Neural cell (in vitro differentiated cells): ENCODE measurements around the gene PITX1. TPM values are rescaled to one million over a fixed set of nuclear protein-coding genes. Genes with fewer than 3 reads are reported as not detected.

Experiments used
- H2AFZ ChIP-seq: fragments of 200-600, 300-800 bp; sonication (generic), shearing (Covaris generic); 2 replicates; pipeline ENCODE4 v1.6.0; 2014; ENCODE audit warnings: low read depth, mild to moderate bottlenecking, antibody characterized with exemption, low read length, moderate library complexity
- H3F3A ChIP-seq: fragments of 200-600 bp; shearing (Covaris generic); 2 replicates; pipeline ENCODE4 v1.6.1; 2016; ENCODE audit warnings: mild to moderate bottlenecking, moderate library complexity, mixed read lengths, antibody characterized with exemption, low read length; ENCODE audit not compliant: insufficient read depth, poor library complexity, severe bottlenecking
- H3K27ac ChIP-seq: fragments of 200-600, 300-800 bp; sonication (generic), shearing (Covaris generic); 2 replicates; pipeline ENCODE4 v1.5.1; 2014; ENCODE audit warnings: mild to moderate bottlenecking, low read length, moderate library complexity
- H3K27me3 ChIP-seq: fragments of 300-800, 200-600 bp; sonication (generic), shearing (Covaris generic); 2 replicates; pipeline ENCODE4 v1.6.0; 2014; ENCODE audit warnings: mild to moderate bottlenecking, low read depth, low read length, moderate library complexity; ENCODE audit not compliant: insufficient read depth
- H3K36me3 ChIP-seq: fragments of 300-800, 200-600 bp; sonication (generic), shearing (Covaris generic); 2 replicates; pipeline ENCODE4 v1.5.1; 2014; ENCODE audit warnings: mild to moderate bottlenecking, antibody characterized with exemption, low read length, moderate library complexity; ENCODE audit not compliant: insufficient read depth
- H3K4me2 ChIP-seq: fragments of 300-800, 200-600 bp; sonication (generic), shearing (Covaris generic); 2 replicates; pipeline ENCODE4 v1.6.0; 2014; ENCODE audit warnings: mild to moderate bottlenecking, low read length
- H3K4me3 ChIP-seq: fragments of 300-800, 200-600 bp; sonication (generic), shearing (Covaris generic); 2 replicates; pipeline ENCODE4 v1.5.1; 2014; ENCODE audit warnings: mild to moderate bottlenecking, low read length, moderate library complexity
- H3K79me2 ChIP-seq: fragments of 200-600 bp; shearing (Covaris generic); replicated peaks from 2 replicates; pipeline ENCODE4 v1.6.0; 2014; ENCODE audit warnings: mild to moderate bottlenecking, low read length, moderate library complexity; ENCODE audit not compliant: insufficient read depth
- H3K9ac ChIP-seq: fragments of 300-800, 200-600 bp; sonication (generic), shearing (Covaris generic); 2 replicates; pipeline ENCODE4 v1.6.1; 2016; ENCODE audit warnings: mild to moderate bottlenecking, low read length, mixed read lengths
- H3K9me2 ChIP-seq: fragments of 200-600 bp; shearing (Covaris generic); 2 replicates; pipeline ENCODE4 v1.6.1; 2016; ENCODE audit warnings: mild to moderate bottlenecking, low read length, mixed read lengths; ENCODE audit not compliant: insufficient read depth
- H3K9me3 ChIP-seq: fragments of 200-600, 300-800 bp; sonication (generic), shearing (Covaris generic); 2 replicates; pipeline ENCODE4 v1.6.1; 2016; ENCODE audit warnings: mild to moderate bottlenecking, mixed run types, low read length, moderate library complexity, mixed read lengths
- H4K20me1 ChIP-seq: fragments of 200-600 bp; shearing (Covaris generic); 2 replicates; pipeline ENCODE4 v1.6.1; 2016; ENCODE audit warnings: mild to moderate bottlenecking, mixed run types; ENCODE audit not compliant: insufficient read depth
- CTCF ChIP-seq: fragments of 450-650 bp; IDR thresholded peaks from 2 replicates; pipeline ENCODE4 v1.5.1; 2014; ENCODE audit warnings: antibody characterized with exemption, mild to moderate bottlenecking, moderate library complexity; ENCODE audit not compliant: poor library complexity, severe bottlenecking
- EP300 ChIP-seq: fragments of 450-650 bp; conservative IDR thresholded peaks from 2 replicates; pipeline ENCODE4 v1.6.1; 2014; ENCODE audit warnings: antibody characterized with exemption, mild to moderate bottlenecking, moderate library complexity; ENCODE audit not compliant: poor library complexity, severe bottlenecking
- EZH2 ChIP-seq: fragments of 200-600, 300-800 bp; shearing (Covaris generic), sonication (generic); IDR thresholded peaks from 2 replicates; pipeline ENCODE4 v1.6.1; 2014; ENCODE audit warnings: antibody characterized with exemption, low read length, borderline replicate concordance, mild to moderate bottlenecking; ENCODE audit not compliant: insufficient read depth, poor library complexity, severe bottlenecking
- MXI1 ChIP-seq: fragments of 450-650 bp; conservative IDR thresholded peaks from 2 replicates; pipeline ENCODE4 v1.6.1; 2014; ENCODE audit warnings: antibody characterized with exemption, mild to moderate bottlenecking; ENCODE audit not compliant: poor library complexity, severe bottlenecking
- POLR2AphosphoS5 ChIP-seq: IDR thresholded peaks from 2 replicates; pipeline ENCODE4 v1.6.1; 2012
- RAD21 ChIP-seq: fragments of 450-650 bp; conservative IDR thresholded peaks from 2 replicates; pipeline ENCODE4 v1.6.1; 2014; ENCODE audit warnings: antibody characterized with exemption, mild to moderate bottlenecking, moderate library complexity
- SMC3 ChIP-seq: fragments of 450-650 bp; conservative IDR thresholded peaks from 2 replicates; pipeline ENCODE4 v1.6.1; 2014; ENCODE audit warnings: antibody characterized with exemption, mild to moderate bottlenecking, moderate library complexity; ENCODE audit not compliant: poor library complexity
- TAF1 ChIP-seq: IDR thresholded peaks from 2 replicates; pipeline ENCODE4 v1.6.1; 2012; ENCODE audit warnings: low read depth
- polyA plus RNA-seq: library from polyadenylated mRNA; depleted of rRNA; stranded (reverse); fragments of >200 nt; gene quantifications from 2 replicates; pipeline ENCODE4 v1.2.3, GENCODE V29; 2014
- TF ChIP-seq, protein P1 (sequence below): IDR thresholded peaks from 2 replicates; pipeline ENCODE4 v1.6.1; 2012; ENCODE audit warnings: borderline replicate concordance

The PITX1 gene
- polyA plus RNA-seq, 1 donor from 2014 or later = not detected

GRCh38 chr5:135012951-135013391 lies 21.1 kb downstream of the PITX1 start:
- TF ChIP-seq EZH2 (no peak), POLR2AphosphoS5 (no peak), EP300 (no peak), TAF1 (no peak), RAD21 (no peak), MXI1 (no peak), CTCF (no peak), SMC3 (no peak)
- TF ChIP-seq, protein P1, sequence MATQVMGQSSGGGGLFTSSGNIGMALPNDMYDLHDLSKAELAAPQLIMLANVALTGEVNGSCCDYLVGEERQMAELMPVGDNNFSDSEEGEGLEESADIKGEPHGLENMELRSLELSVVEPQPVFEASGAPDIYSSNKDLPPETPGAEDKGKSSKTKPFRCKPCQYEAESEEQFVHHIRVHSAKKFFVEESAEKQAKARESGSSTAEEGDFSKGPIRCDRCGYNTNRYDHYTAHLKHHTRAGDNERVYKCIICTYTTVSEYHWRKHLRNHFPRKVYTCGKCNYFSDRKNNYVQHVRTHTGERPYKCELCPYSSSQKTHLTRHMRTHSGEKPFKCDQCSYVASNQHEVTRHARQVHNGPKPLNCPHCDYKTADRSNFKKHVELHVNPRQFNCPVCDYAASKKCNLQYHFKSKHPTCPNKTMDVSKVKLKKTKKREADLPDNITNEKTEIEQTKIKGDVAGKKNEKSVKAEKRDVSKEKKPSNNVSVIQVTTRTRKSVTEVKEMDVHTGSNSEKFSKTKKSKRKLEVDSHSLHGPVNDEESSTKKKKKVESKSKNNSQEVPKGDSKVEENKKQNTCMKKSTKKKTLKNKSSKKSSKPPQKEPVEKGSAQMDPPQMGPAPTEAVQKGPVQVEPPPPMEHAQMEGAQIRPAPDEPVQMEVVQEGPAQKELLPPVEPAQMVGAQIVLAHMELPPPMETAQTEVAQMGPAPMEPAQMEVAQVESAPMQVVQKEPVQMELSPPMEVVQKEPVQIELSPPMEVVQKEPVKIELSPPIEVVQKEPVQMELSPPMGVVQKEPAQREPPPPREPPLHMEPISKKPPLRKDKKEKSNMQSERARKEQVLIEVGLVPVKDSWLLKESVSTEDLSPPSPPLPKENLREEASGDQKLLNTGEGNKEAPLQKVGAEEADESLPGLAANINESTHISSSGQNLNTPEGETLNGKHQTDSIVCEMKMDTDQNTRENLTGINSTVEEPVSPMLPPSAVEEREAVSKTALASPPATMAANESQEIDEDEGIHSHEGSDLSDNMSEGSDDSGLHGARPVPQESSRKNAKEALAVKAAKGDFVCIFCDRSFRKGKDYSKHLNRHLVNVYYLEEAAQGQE = no peak
- no peaks in the 10 kb centered on the region for H3K79me2 ChIP-seq

GRCh38 chr5:135012033-135012588 lies 21.9 kb downstream of the PITX1 start:
- no peak overlapping the region for H3K9ac ChIP-seq
- no peaks in the 10 kb centered on the region for H4K20me1 ChIP-seq
- H3K9me2 ChIP-seq = no peaks in the 10 kb centered on the region
- no peaks in the 10 kb centered on the region for H3K27me3 ChIP-seq
- H3K27ac ChIP-seq = no peak overlapping the region
- no peaks in the 10 kb centered on the region for H3K79me2 ChIP-seq
- H3K36me3 ChIP-seq = no peaks in the 10 kb centered on the region
- no peaks in the 10 kb centered on the region for H3F3A ChIP-seq
- H3K9me3 ChIP-seq = no peaks in the 10 kb centered on the region
- no peak overlapping the region for H2AFZ ChIP-seq
- no peak for TF ChIP-seq TAF1
- TF ChIP-seq, protein P1 = no peak
- TF ChIP-seq EP300 = no peak
- TF ChIP-seq SMC3 = no peak
- no peak for TF ChIP-seq POLR2AphosphoS5
- TF ChIP-seq MXI1 = no peak
- H3K4me2 ChIP-seq = no peak overlapping the region
- no peak overlapping the region for H3K4me3 ChIP-seq

More at GRCh38 chr5:135012951-135013391, 21.1 kb downstream of the PITX1 start:
- Histone ChIP-seq H4K20me1 (no peaks in the 10 kb centered on the region), H3K27me3 (no peaks in the 10 kb centered on the region), H2AFZ (no peak overlapping the region), H3K9me3 (no peaks in the 10 kb centered on the region), H3K9ac (no peak overlapping the region), H3K27ac (no peak overlapping the region), H3K4me3 (no peak overlapping the region), H3F3A (no peaks in the 10 kb centered on the region), H3K9me2 (no peaks in the 10 kb centered on the region), H3K36me3 (no peaks in the 10 kb centered on the region), H3K4me2 (no peak overlapping the region)
